Kidney (tissue), 14 donors: ENCODE data around the gene RXRB. TPM values are rescaled to one million over a fixed set of nuclear protein-coding genes. Genes with fewer than 3 reads are reported as not detected.

Experiments used
- DNase-seq, 5 donors: peaks; one replicate each; pipeline ENCODE4 v3.0.0-alpha.2; 2013 to 2020
- FAIRE-seq: peaks from 2 replicates; lab custom pipeline; 2012; peaks lifted over from hg19 to GRCh38; lab: Jason Lieb, UNC
- H3K27ac ChIP-seq, 2 donors: one replicate each; pipeline ENCODE4 v1.7.0; 2013; ENCODE audit warnings: low read depth in 2 of 2, low read length in 2 of 2, inconsistent platforms in 1 of 2
- H3K27me3 ChIP-seq: one replicate; pipeline ENCODE4 v1.7.1; 2013; ENCODE audit warnings: low read length, inconsistent platforms; ENCODE audit not compliant: control insufficient read depth, insufficient read depth
- H3K36me3 ChIP-seq, 3 donors: one replicate each; pipeline versions ENCODE4 v1.7.0 to v1.7.1; 2013; ENCODE audit warnings: low read length in 3 of 3, control low read depth in 1 of 3, inconsistent platforms in 1 of 3; ENCODE audit not compliant: insufficient read depth in 3 of 3, control insufficient read depth in 2 of 3
- H3K4me1 ChIP-seq, 3 donors: one replicate each; pipeline versions ENCODE4 v1.7.0 to v1.7.1; 2013; ENCODE audit warnings: low read length in 3 of 3, inconsistent platforms in 1 of 3, low read depth in 1 of 3; ENCODE audit not compliant: control insufficient read depth in 2 of 3, insufficient read depth in 2 of 3
- H3K4me3 ChIP-seq, 3 donors: one replicate each; pipeline versions ENCODE4 v1.7.0 to v1.8.1; 2013; ENCODE audit warnings: low read length in 3 of 3, control low read depth in 1 of 3, inconsistent platforms in 1 of 3
- H3K9ac ChIP-seq, 3 donors: one replicate each; pipeline versions ENCODE4 v1.7.0 to v1.7.1; 2013; ENCODE audit warnings: low read length in 3 of 3, control low read depth in 1 of 3, inconsistent platforms in 1 of 3
- H3K9me3 ChIP-seq, 3 donors: one replicate each; pipeline versions ENCODE4 v1.7.0 to v1.7.1; 2013; ENCODE audit warnings: low read length in 3 of 3, control low read depth in 1 of 3, inconsistent platforms in 1 of 3; ENCODE audit not compliant: control insufficient read depth in 2 of 3, insufficient read depth in 1 of 3
- intact Hi-C: fragments of 100-400 bp; cut with DNase I; formaldehyde crosslinking; loops from one replicate; pipeline ENCODE4 v1.11.1; 2022
- polyA plus RNA-seq: library from polyadenylated mRNA; stranded (reverse); fragments of 350-450 nt; fragmentation: Illumina TruSeq; extraction: RNeasy Lipid Tissue Mini Kit (QIAGEN cat#74804); gene quantifications from one replicate; pipeline ENCODE4 v1.2.3, GENCODE V29; 2014; ENCODE audit warnings: low read depth, low replicate concordance; ENCODE audit not compliant: insufficient read depth
- total RNA-seq: library from RNA; stranded (reverse); fragmentation: NEBNext Ultra II Directional; extraction: Animal tissue kit (Norgen Biotek cat#: 25700); gene quantifications from one replicate; pipeline ENCODE4 v1.2.1, GENCODE V29; 2021
- TF ChIP-seq, protein P1 (sequence below): IDR thresholded peaks from 3 replicates; pipeline ENCODE4 v1.5.1; 2012; ENCODE audit warnings: mild to moderate bottlenecking, moderate library complexity, borderline replicate concordance; ENCODE audit not compliant: insufficient read depth; ENCODE audit errors: extremely low read depth
- donor health status: control.
- donor health status: control.
- donor health status: control.
- donor health status: control.
- donor health status: control.
- donor health status: DM: yes; HTN: yes; CAD: no.
- donor health status: Normal renal cell carcinoma (clear cell type).

RXRB gene
- total and polyA plus RNA-seq, 2 donors from 2014 or later: 35.7 to 52.2 TPM

DNA sequence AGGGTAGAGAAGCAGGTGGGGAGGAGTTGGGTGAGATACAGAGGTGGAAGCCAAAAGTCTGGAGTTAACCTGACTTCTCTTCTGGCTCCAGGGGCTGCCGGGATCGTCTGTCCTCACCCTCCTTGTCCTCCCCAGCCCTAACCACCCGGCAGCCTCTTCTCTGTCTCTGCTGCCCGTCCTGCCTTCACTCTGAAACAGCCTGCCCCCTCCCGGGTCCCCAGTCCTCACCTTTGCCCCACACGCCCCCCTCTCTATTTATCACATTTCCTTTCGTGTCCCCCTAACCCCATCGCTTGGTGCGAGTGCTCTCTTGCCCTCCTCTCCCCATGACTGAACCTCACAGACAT, 13.5 kb upstream of the RXRB start:
- H3K27ac ChIP-seq: no peak overlapping the region
- intact Hi-C loops: no loop called here
- no peaks in the 10 kb centered on the region for H3K9me3 ChIP-seq
- peak overlapping the region in 2 of 3 donors; percentile 14 to 71 for H3K9ac ChIP-seq
- H3K27me3 ChIP-seq: no peaks in the 10 kb centered on the region
- DNase-seq (no peak), FAIRE-seq (no peak)
- H3K36me3 ChIP-seq: peaks cover 0 to 18% (median 6%) of the 10 kb centered on the region in 3 donors
- TF ChIP-seq, protein P1, sequence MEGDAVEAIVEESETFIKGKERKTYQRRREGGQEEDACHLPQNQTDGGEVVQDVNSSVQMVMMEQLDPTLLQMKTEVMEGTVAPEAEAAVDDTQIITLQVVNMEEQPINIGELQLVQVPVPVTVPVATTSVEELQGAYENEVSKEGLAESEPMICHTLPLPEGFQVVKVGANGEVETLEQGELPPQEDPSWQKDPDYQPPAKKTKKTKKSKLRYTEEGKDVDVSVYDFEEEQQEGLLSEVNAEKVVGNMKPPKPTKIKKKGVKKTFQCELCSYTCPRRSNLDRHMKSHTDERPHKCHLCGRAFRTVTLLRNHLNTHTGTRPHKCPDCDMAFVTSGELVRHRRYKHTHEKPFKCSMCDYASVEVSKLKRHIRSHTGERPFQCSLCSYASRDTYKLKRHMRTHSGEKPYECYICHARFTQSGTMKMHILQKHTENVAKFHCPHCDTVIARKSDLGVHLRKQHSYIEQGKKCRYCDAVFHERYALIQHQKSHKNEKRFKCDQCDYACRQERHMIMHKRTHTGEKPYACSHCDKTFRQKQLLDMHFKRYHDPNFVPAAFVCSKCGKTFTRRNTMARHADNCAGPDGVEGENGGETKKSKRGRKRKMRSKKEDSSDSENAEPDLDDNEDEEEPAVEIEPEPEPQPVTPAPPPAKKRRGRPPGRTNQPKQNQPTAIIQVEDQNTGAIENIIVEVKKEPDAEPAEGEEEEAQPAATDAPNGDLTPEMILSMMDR: no peak
- peaks cover 0 to 13% (median 4%) of the 10 kb centered on the region in 3 donors for H3K4me1 ChIP-seq
- peak overlapping the region in 2 of 3 donors; percentile 45 to 59 for H3K4me3 ChIP-seq

- H3K4me3 ChIP-seq: peak overlapping the region; percentile 45 to 59 (median 48)
- peaks cover 0 to 16% (median 4%) of the 10 kb centered on the region in 3 donors for H3K4me1 ChIP-seq
Observed at GRCh38 chr6:33213166-33213988, 12.9 kb upstream of the RXRB start.

DNA sequence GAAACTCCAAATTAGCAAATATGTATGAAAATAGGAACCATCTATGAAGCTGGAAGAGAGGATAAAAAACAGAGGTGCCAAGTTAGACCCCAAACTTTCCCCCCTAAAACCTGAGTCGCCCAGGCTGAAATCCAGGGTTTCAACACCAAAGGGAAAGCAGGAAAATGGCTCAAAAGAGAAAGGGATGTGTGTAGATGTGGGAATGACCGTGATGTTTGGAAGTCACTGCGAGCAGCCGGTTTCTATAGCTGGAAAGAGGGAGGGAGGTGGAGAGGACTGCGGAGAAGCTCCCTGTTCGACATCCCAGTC, 12.3 kb upstream of the RXRB start:
- H3K9ac ChIP-seq: peak overlapping the region in 2 of 3 donors; percentile 41 to 71
- TF ChIP-seq, protein P1: no peak

More at GRCh38 chr6:33213166-33213988, 12.9 kb upstream of the RXRB start:
- Histone ChIP-seq H3K27ac (no peak overlapping the region), H3K9me3 (no peaks in the 10 kb centered on the region), H3K27me3 (no peaks in the 10 kb centered on the region), H3K36me3 (peaks cover 0 to 18% (median 6%) of the 10 kb centered on the region in 3 donors), H3K9ac (peak overlapping the region; percentile 14 to 71 (median 41))
- DNase-seq (peak in 2 of 5 donors; percentile 57 to 80), FAIRE-seq (no peak)
- intact Hi-C loops: no loop called here
- TF ChIP-seq, protein P1: no peak

More for the DNA sequence above, 12.3 kb upstream of the RXRB start:
- no peaks in the 10 kb centered on the region for H3K27me3 ChIP-seq
- peaks cover 0 to 18% (median 6%) of the 10 kb centered on the region in 3 donors for H3K36me3 ChIP-seq
- FAIRE-seq (no peak), DNase-seq (no peak)
- no peak overlapping the region for H3K27ac ChIP-seq
- H3K4me1 ChIP-seq: peaks cover 0 to 16% (median 4%) of the 10 kb centered on the region in 3 donors
- H3K4me3 ChIP-seq: peak overlapping the region; percentile 16 to 59 (median 48)
- no peaks in the 10 kb centered on the region for H3K9me3 ChIP-seq
- intact Hi-C loops: no loop called here
